Neuronal stem cell (in vitro differentiated cells): ENCODE results near the gene ZACN.

ENCODE experiments used
- DNase-seq: peaks from one replicate; pipeline ENCODE4 v3.0.0-alpha.2; 2013; ENCODE audit warnings: low spot score
- H2AFZ ChIP-seq: one replicate; pipeline ENCODE4 v1.6.1; 2013; ENCODE audit warnings: mild to moderate bottlenecking, low read length, inconsistent platforms
- H2AK5ac ChIP-seq: 2 replicates; pipeline ENCODE4 v1.6.1; 2013; ENCODE audit warnings: low read depth, mild to moderate bottlenecking, inconsistent platforms, low read length, moderate library complexity, mixed read lengths
- H2BK120ac ChIP-seq: 2 replicates; pipeline ENCODE4 v1.6.1; 2013; ENCODE audit warnings: low read depth, mild to moderate bottlenecking, inconsistent platforms, low read length, moderate library complexity, mixed read lengths
- H2BK12ac ChIP-seq: one replicate; pipeline ENCODE4 v1.6.1; 2013; ENCODE audit warnings: low read length, inconsistent platforms
- H2BK15ac ChIP-seq: 2 replicates; pipeline ENCODE4 v1.6.1; 2013; ENCODE audit warnings: mild to moderate bottlenecking, low read length, inconsistent platforms, mixed read lengths
- H2BK5ac ChIP-seq: one replicate; pipeline ENCODE4 v1.6.1; 2013; ENCODE audit warnings: inconsistent platforms, mild to moderate bottlenecking, low read length, moderate library complexity
- H3K14ac ChIP-seq: one replicate; pipeline ENCODE4 v1.6.1; 2013; ENCODE audit warnings: low read length, inconsistent platforms
- H3K18ac ChIP-seq: 2 replicates; pipeline ENCODE4 v1.6.1; 2013; ENCODE audit warnings: low read length, inconsistent platforms
- H3K23ac ChIP-seq: 2 replicates; pipeline ENCODE4 v1.6.1; 2013; ENCODE audit warnings: low read depth, mild to moderate bottlenecking, mixed read lengths, low read length, inconsistent platforms; ENCODE audit not compliant: poor library complexity
- H3K27ac ChIP-seq: replicated peaks from 3 replicates; pipeline ENCODE4 v1.5.1; 2013; ENCODE audit warnings: low read length, inconsistent platforms
- H3K27me3 ChIP-seq, 3 experiments: 2 replicates each; pipeline ENCODE4 v1.6.1; 2013; ENCODE audit warnings: low read length in 3 of 3, mild to moderate bottlenecking in 2 of 3, inconsistent platforms in 1 of 3, low read depth in 1 of 3, mixed read lengths in 1 of 3, moderate library complexity in 1 of 3; ENCODE audit not compliant: control insufficient read depth in 3 of 3, insufficient read depth in 3 of 3
- H3K36me3 ChIP-seq, 2 donors: replicated peaks in 1 of 2; 2 replicates each; pipeline ENCODE4 v1.6.1; 2013; ENCODE audit warnings: low read length in 2 of 2; ENCODE audit not compliant: control insufficient read depth in 2 of 2, insufficient read depth in 2 of 2
- H3K4ac ChIP-seq: 2 replicates; pipeline ENCODE4 v1.6.1; 2013; ENCODE audit warnings: inconsistent platforms, mild to moderate bottlenecking, low read length, moderate library complexity
- H3K4me1 ChIP-seq, 2 donors: 1 replicate in 1 of 2; 2 replicates in 1 of 2; pipeline ENCODE4 v1.6.1; 2013; ENCODE audit warnings: low read length in 2 of 2, low read depth in 1 of 2; ENCODE audit not compliant: control insufficient read depth in 2 of 2, insufficient read depth in 1 of 2
- H3K4me2 ChIP-seq: one replicate; pipeline ENCODE4 v1.6.1; 2013; ENCODE audit warnings: mild to moderate bottlenecking, low read length, inconsistent platforms; ENCODE audit not compliant: insufficient read depth, poor library complexity, severe bottlenecking
- H3K4me3 ChIP-seq, 2 donors: 2 replicates each; pipeline ENCODE4 v1.5.1; 2013; ENCODE audit warnings: low read length in 2 of 2, mild to moderate bottlenecking in 2 of 2, inconsistent platforms in 1 of 2, moderate library complexity in 1 of 2
- H3K79me1 ChIP-seq: one replicate; pipeline ENCODE4 v1.6.1; 2013; ENCODE audit warnings: low read depth, mild to moderate bottlenecking, inconsistent platforms, low read length, moderate library complexity
- H3K9ac ChIP-seq: one replicate; pipeline ENCODE4 v1.6.1; 2013; ENCODE audit warnings: mild to moderate bottlenecking, low read depth, low read length, inconsistent platforms; ENCODE audit not compliant: poor library complexity
- H3K9me3 ChIP-seq, 2 donors: replicated peaks in 1 of 2; 2 replicates each; pipeline versions ENCODE3 to v1.6.1; 2013; ENCODE audit warnings: low read length in 2 of 2, mild to moderate bottlenecking in 2 of 2, inconsistent platforms in 1 of 2, low read depth in 1 of 2, mixed read lengths in 1 of 2, moderate library complexity in 1 of 2; ENCODE audit not compliant: control insufficient read depth in 2 of 2, insufficient read depth in 1 of 2
- H4K8ac ChIP-seq: one replicate; pipeline ENCODE4 v1.6.1; 2013; ENCODE audit warnings: low read depth, mild to moderate bottlenecking, inconsistent platforms, low read length, moderate library complexity
- H4K91ac ChIP-seq: one replicate; pipeline ENCODE4 v1.6.1; 2013; ENCODE audit warnings: low read length, low read depth, mild to moderate bottlenecking, inconsistent platforms; ENCODE audit not compliant: poor library complexity
- WGBS, 2 donors: extraction: QIAGEN DNeasy Blood & Tissue Kit; methylation state at CpG; one replicate each; pipeline ENCODE4 v1.1.7; 2013; ENCODE audit warnings: missing lambda C conversion rate in 2 of 2, mixed read lengths in 1 of 2; ENCODE audit not compliant: insufficient read length in 2 of 2, insufficient replicate concordance in 1 of 2; ENCODE audit errors: extremely low coverage in 2 of 2; 5-methylcytosine and 5-hydroxymethylcytosine counted together

The ZACN gene

DNA sequence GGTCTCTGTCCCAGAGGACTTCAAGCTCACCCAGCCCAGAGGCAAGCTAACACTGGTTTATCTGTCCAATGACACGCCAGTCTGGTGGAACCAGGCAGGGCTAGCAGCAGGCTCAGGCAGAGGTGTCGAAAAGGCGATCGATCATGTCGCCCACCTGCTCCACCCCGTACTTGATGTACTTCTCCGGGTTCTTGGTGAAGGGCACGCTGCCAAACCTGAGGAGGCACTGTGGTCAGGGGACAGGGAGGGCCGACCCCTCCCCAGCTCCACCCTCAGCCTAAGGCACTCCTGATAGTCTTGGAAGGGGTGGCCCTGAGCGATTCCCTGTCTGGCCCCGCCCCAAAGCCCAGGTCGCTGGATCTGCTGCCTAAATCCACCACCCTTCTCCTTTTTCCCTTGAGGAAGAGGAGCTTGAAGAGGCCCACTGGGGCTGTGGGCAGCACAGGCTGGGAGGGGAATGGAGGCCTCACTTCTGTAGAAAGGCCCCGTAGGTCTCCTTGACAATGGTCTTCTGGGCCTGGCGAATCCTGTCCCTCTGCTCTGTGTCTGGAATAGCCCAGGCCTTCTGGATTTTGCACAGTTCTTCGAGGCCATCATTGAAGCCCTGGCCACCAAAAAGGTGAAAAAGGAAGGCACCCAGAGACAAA is 4.7 kb downstream of the ZACN start:
- WGBS, 2 donors, result no CpG with 5 or more reads among the region's 15 CpGs
- H2BK15ac ChIP-seq, result no peak overlapping the region
- H2AFZ ChIP-seq, result no peak overlapping the region

DNA sequence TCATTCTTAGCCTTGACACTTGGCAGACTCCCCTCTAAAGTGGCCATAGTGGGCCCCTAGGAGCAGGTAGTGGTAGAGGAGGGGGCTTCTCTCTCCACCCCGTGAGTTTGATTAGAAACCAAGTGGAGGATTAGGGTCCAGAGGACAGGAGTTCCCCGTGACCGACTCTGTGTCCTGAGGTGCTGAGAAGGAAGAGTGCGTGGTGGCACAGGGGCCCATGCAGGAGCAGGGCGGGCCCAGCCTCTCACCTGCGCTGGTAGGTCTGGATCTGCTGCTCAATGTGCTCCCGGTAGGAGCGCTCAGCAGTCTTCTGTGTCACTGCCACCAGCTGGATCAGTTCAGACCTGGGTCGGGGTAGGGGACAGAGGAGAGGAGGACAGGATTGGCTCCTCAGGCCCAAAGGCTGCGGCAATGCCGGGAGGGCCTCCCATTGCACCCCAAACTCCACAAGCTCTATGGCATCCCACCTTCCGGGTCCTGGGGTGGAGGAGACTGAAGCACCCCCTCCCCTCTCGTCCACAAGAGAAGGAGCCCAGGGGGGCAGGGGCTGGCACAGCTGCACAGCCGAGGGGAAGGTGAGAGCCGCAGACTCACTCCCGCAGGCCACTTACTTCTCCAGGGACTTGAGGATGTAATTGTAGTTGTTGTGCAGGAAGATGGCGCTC is 6.2 kb downstream of the ZACN start:
- no CpG with 5 or more reads among the region's 17 CpGs for WGBS, 2 donors
- H3K27me3 ChIP-seq, result peaks cover 0 to 3% (median 0%) of the 10 kb centered on the region in 3 experiments

More for the DNA sequence above, 4.7 kb downstream of the ZACN start:
- no peak for DNase-seq
- Histone ChIP-seq H3K18ac (no peak overlapping the region), H2BK5ac (no peak overlapping the region), H3K36me3 (peaks cover 40 to 67% of the 10 kb centered on the region in 2 donors), H2BK12ac (no peak overlapping the region), H4K8ac (no peak overlapping the region), H2AK5ac (no peak overlapping the region), H3K27me3 (peaks cover 0 to 14% (median 1%) of the 10 kb centered on the region in 3 experiments), H4K91ac (no peak overlapping the region), H3K4me1 (peaks cover 15% of the 10 kb centered on the region in 2 donors), H2BK120ac (no peak overlapping the region), H3K4ac (no peak overlapping the region), H3K14ac (no peak overlapping the region), H3K79me1 (no peaks in the 10 kb centered on the region), H3K9me3 (peaks cover 0 to 1% of the 10 kb centered on the region in 2 donors), H3K27ac (no peak overlapping the region), H3K4me3 (no peak overlapping the region), H3K9ac (no peak overlapping the region), H3K23ac (no peak overlapping the region), H3K4me2 (no peak overlapping the region)

DNA sequence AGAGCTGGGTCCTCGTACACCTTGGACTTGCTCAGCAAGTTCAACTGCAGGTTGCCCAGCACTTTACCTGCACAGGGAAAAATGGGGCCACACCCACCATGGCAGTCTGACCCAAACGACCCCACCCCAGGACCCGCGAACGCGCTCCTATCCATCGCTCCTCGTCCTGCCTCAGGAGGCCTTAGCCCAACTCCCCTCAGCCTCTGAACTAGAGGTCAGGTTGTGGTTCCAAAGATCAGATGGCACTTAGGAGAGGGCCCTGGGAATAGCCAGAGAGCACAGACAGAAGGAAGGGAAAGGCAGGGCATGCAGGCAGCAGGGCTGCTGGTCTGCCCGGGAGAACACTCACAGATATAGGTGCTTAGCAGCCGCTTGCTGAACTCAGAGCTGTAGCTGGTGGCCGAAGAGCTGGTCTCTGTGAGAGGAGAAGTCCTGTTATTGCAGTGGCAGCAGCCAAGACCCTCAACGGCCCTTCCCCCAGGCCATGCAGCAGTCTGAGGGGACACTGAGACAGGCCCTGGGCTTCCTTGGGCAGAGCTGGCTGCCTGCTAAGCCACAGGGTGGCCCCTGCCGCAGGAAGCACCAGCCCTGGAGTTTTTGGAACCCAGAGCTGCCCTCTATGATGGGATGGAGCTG is 6.9 kb downstream of the ZACN start:
- H2BK15ac ChIP-seq, result no peak overlapping the region
- peaks cover 52 to 89% of the 10 kb centered on the region in 2 donors for H3K36me3 ChIP-seq
- H3K4ac ChIP-seq, result no peak overlapping the region
- no peak overlapping the region for H2BK5ac ChIP-seq
- H3K79me1 ChIP-seq, result no peaks in the 10 kb centered on the region
- H2AFZ ChIP-seq, result no peak overlapping the region
- WGBS, 2 donors, result no CpG with 5 or more reads among the region's 13 CpGs
- no peak overlapping the region for H2AK5ac ChIP-seq
- H3K4me1 ChIP-seq, result peaks cover 0 to 2% of the 10 kb centered on the region in 2 donors
- no peak overlapping the region for H3K4me2 ChIP-seq
- no peak overlapping the region for H3K14ac ChIP-seq
- no peak for DNase-seq
- H4K91ac ChIP-seq, result no peak overlapping the region
- H4K8ac ChIP-seq, result no peak overlapping the region
- no peak overlapping the region for H3K27ac ChIP-seq
- H3K9me3 ChIP-seq, result no peaks in the 10 kb centered on the region
- peaks cover 0 to 3% (median 0%) of the 10 kb centered on the region in 3 experiments for H3K27me3 ChIP-seq
- H3K18ac ChIP-seq, result no peak overlapping the region
- no peak overlapping the region for H3K4me3 ChIP-seq
- no peak overlapping the region for H2BK12ac ChIP-seq
- H2BK120ac ChIP-seq, result no peak overlapping the region
- no peak overlapping the region for H3K23ac ChIP-seq
- H3K9ac ChIP-seq, result peak overlapping the region; percentile 50

More for the DNA sequence above, 6.2 kb downstream of the ZACN start:
- H3K9ac ChIP-seq, result no peak overlapping the region
- H4K91ac ChIP-seq, result no peak overlapping the region
- H2BK120ac ChIP-seq, result no peak overlapping the region
- H2BK5ac ChIP-seq, result no peak overlapping the region
- no peak overlapping the region for H3K18ac ChIP-seq
- H3K79me1 ChIP-seq, result no peaks in the 10 kb centered on the region
- peaks cover 50 to 83% of the 10 kb centered on the region in 2 donors for H3K36me3 ChIP-seq
- no peak overlapping the region for H2BK12ac ChIP-seq
- no peak overlapping the region for H3K23ac ChIP-seq
- H3K4me3 ChIP-seq, result no peak overlapping the region
- H2AK5ac ChIP-seq, result no peak overlapping the region
- no peak overlapping the region for H3K4ac ChIP-seq
- H3K27ac ChIP-seq, result no peak overlapping the region
- H4K8ac ChIP-seq, result no peak overlapping the region
- H2BK15ac ChIP-seq, result no peak overlapping the region
- H2AFZ ChIP-seq, result no peak overlapping the region
- no peak for DNase-seq
- H3K4me2 ChIP-seq, result no peak overlapping the region
- H3K9me3 ChIP-seq, result no peaks in the 10 kb centered on the region
- H3K14ac ChIP-seq, result no peak overlapping the region
- peaks cover 6% of the 10 kb centered on the region in 2 donors for H3K4me1 ChIP-seq

DNA sequence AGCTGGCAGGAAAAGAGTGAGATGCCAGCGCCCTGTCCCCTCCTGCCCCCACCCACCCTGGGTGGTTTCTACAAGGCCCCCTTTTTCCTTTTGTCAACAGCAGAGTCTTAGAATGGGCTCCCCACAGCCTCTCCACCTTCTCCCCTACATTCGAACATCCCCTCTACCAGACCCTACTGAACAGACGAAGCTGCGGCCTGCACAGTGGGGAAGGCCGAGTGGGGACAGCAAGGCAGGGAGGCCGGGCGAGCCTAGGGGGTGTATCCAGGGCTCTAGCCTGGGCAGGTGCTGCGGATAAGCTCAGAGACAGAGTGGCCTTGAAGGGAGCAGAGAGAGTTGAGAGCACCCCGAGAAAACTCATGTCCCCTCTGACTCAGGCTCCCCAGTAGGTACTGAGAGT is 7.4 kb downstream of the ZACN start:
- no CpG with 5 or more reads among the region's 9 CpGs for WGBS, 2 donors
- no peaks in the 10 kb centered on the region for H3K79me1 ChIP-seq
- no peak overlapping the region for H2AFZ ChIP-seq
- no peak overlapping the region for H4K8ac ChIP-seq
- H3K4me2 ChIP-seq, result no peak overlapping the region
- H3K14ac ChIP-seq, result no peak overlapping the region
- peaks cover 57 to 95% of the 10 kb centered on the region in 2 donors for H3K36me3 ChIP-seq
- no peak for DNase-seq
- no peaks in the 10 kb centered on the region for H3K27me3 ChIP-seq
- no peak overlapping the region for H4K91ac ChIP-seq
- no peak overlapping the region for H3K9ac ChIP-seq
- no peak overlapping the region for H2BK5ac ChIP-seq
- H2AK5ac ChIP-seq, result no peak overlapping the region
- no peak overlapping the region for H2BK12ac ChIP-seq
- no peak overlapping the region for H3K4me3 ChIP-seq
- H3K18ac ChIP-seq, result no peak overlapping the region
- no peaks in the 10 kb centered on the region for H3K9me3 ChIP-seq
- H3K4me1 ChIP-seq, result peaks cover 0 to 2% of the 10 kb centered on the region in 2 donors
- no peak overlapping the region for H3K4ac ChIP-seq
- no peak overlapping the region for H3K23ac ChIP-seq
- no peak overlapping the region for H2BK15ac ChIP-seq
- no peak overlapping the region for H3K27ac ChIP-seq
- H2BK120ac ChIP-seq, result no peak overlapping the region
